ENCODE measurements around the gene ZNF521.

ZNF521 gene

DNA sequence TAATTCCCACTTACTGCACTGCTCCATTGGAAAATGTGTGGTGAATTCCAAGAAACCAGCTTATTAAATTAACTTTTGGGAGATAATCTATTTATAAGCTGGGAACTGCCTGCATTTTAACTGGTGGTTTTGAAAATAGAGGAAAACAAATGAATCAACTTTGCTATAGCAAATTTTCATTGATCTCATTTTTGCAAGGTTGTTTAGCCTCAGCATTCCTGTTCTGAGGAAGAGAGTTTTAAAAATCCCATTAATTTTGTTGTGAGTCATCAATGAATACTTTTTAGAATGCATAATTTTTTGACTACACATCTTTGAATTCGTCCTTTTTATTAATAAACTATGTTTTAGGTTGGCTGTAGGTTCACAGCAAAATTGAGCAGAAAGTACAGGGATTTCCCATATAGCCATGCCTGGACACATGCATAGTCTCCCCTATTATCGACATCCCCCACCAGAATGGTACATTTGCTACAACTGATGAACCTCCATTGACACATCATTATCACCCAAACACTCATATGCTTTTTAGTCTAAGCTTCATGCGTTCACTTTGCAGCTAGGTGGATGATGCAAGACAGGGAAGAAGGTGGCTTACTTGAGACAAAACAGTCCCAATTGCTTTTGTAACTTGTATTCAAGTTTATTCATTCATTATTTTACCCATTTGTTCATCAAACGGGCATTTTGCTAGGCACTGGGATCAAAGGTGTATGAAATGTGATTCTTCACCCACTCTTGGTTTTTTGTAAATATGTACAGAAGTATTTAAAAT lies 106.9 kb downstream of the ZNF521 start:
- DNase-seq: no peak

DNA sequence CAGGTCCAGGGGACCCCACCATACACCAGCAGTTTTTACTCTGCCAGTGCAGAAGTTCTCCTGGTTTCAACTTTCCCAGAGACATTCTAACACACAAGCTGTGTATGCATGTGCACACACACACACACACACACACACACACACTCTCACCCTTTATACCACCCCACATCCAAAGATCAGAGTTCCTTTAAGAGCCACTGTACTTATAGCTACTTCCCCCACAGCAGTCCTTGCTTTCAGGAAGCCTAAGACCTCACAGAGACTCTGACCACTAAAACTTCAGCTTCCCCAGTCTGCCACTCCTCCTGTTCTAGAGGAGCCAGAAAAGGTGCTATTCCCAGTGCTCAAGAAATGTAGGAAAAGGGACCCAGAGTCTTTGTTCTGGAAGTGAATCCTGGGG lies 107.8 kb downstream of the ZNF521 start:
- no peak for DNase-seq

DNA sequence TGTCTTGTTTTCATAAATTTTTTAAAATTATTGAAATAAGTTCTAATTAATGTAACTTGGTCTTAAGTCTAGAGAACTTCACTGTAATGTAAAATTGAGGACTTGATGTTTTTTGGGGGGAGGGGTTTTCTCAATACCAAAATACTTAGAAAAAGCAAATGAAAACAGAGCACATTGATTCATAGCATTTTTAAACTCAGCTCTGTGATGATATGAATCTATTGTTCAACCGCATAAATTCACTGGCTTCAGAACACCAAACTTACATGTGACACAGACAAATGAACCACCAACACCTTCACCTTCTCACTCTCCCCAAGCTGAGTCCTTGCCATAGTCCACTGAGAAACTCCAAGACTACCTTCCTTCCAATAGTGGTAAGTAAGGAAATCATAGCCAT lies 108.2 kb downstream of the ZNF521 start:
- no peak for DNase-seq

DNA sequence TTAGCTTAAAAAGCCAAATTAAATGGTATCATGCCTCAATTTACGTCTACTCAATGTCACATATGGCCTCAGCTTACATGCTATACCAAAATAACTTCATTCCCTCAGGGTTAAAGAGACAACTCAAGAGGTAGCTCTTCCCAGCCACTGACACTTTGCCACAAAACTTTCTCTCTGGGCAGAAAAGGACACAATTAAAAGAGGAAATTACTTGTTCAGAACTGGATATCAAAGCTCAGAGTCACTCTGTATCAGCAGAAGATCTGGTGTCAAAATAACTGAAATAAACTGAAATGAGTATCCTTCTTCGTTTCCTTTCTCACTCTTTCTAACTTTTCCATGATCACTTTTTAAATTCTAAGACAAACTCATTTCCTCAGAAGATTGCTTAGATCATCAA lies 108.7 kb downstream of the ZNF521 start:
- DNase-seq: no peak

DNA sequence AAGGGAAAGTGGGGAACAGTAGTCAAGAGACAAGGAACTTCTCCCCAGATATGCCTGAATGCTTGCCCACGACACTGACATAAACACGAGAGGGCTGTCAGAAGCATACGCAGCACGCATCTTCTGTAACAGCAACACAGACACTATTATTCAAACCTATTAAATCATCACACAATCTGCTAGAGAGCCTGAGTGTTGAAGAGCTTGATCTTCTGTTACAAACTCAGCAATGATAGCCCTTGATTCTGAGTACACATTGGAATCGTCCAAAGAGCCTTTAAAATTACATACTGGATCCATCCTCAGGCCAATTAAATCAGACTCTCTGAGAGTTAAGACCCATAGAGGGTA lies 111.6 kb downstream of the ZNF521 start:
- no peak for DNase-seq

DNA sequence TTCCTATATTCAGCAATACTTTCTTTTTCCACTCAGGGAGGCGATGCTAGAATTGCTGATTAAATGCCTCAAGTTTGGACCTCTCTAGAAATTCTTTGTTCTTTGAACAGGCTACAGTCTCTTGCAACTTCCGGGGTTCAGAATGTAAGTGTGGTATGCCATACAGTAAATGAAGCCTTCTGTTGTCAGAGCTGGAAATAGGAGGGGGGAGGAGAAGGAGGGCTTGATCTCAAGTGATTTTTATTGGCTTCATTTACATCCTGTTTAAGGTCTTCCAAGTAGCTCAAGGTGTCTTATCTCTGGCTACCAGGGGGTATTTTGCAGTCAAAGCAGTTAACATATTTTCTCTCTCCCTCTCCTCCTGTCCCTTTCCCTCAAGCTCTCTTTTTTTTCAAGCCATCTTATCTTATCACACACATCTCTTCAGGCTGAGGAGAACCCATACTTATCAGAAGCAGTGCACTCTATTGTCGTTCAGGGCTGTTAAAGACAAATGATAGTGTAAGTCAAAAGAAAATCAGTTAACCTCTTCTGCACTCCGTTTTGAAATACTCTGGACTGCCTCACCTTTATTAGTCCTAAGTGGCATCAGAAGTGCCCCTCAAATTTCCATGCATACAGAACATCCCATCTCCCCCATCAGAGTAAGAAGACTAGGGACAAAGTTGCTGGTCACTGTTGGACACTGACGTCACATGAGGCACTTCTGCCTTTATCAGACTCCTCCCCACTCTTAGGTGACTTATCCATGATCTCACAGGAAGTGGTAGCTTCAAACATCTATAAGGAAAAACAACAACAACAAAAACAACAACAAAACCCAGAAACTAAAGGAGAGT lies 112.2 kb downstream of the ZNF521 start:
- DNase-seq: no peak

DNA sequence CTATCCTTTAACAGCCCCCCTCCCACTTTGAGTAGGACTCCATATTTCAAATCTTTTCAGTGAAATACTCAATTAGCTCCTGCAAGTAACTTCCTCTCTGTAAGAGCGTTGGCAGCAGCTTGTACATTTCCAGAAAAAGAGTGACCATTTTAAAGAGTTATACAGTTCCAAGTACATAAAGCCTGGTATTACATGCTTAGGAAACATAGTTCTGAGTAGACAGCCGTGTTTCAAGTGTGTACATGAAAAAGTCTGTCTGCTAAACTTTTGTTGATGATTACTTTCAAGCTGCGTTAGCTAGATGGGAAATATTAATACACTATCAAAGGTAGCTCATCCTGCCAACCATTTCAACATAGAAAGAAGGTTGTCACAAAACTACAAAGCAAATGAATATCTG lies 112.8 kb downstream of the ZNF521 start:
- DNase-seq: no peak

DNA sequence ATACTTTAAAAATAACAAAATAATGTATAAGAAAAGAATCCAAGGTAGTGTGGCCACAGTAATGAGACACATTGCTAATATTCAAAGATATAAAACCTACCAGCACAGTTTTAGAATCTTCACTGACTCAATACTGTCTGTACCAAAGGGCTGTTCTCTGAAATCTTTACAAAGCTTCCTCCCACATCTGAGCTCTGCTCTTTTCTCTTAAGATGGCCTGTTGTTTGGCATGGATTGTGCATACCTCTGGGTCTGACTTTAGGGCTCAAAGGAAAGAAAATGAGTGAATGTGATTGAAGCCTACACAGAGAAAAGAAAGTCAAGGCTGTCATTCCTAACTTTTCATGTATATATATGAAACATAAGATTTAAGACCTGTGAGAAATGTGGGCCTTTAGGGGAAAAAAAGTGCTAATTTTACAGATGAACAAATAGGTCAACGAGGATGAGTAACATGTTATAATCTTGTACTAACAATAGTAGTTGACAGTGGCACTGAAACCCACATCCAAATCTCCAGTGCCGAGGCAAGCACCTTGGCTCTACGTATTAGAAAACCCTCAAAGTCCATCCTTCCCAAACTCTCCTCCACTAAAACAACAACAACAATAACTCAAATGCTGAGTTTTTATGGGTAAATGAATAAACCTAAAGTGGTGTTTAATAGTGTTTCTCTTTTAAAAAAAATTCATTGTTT lies 114.2 kb downstream of the ZNF521 start:
- DNase-seq: no peak

DNA sequence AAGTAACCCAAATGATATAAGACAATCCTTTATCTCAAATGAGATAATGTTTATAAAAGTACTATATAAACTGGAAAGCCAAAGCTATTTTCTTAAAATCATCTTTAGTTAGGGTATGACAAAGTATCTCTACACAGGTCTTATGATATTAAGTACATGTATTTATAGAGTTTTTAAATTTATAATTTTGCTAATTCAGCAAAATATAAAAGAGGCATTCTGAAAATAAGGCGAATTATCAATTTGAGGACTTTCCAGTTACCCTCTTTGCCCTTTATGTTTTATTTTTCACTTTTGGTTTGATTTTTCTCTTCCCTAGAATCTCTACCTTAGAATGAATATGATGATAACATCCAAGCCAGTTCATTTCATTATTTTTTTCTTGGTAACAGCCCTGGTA lies 115.2 kb downstream of the ZNF521 start:
- DNase-seq: no peak

DNA sequence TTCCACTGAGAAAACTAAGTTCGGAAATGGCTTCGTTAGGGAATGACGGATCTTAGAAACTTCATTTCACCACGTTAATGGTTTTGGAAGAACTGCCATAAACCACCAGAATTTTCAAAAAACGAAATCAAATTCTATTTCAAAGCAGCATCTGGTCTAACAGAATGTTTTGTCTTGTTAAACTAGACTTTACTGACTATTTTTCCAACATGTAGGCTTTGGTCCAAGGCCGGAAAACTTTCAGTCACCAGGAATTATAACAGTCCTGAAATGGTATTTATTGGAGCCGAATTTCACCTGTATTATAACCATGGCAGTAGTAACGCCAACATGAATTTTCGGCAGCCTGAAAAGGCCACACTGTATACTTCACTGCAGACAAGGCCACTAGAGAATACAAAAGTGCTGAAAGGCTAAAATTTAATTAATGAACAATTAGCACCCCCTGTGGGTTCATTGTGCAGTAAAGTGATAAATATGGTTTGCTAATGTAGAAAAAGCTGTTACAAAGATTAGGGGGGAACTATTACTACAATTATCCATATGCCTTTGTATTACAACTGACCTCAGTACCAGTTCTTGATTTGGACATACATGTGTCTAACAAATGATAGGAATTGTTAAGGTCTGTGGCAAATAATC lies 116.4 kb downstream of the ZNF521 start:
- DNase-seq: no peak

DNA sequence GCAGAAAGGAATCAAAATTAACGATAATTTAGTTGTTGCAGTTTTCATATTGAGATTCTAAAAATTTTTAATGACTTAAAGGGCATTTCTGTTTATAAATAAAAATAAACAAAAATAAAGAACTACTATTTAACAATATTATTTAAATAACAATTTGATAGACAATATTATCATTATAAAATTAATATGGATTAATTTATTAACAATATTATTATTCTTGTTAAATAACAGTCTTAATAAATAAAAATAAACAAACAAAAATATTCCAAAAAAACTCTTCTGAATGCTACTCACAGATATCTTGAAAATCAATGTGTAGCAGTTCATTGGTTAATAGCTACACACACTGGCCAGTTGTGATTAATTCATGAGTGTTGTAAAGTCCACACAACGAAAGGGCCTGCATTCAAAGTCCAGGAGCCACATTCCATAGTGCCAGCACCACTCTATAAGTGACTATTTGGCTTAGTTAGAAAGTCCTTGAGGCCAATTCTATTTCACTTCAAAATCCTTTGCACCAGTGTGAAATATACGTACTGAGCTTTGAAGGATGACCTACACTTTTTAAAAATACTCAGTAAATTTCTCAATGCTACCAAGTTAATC lies 117.1 kb downstream of the ZNF521 start:
- DNase-seq: no peak

DNA sequence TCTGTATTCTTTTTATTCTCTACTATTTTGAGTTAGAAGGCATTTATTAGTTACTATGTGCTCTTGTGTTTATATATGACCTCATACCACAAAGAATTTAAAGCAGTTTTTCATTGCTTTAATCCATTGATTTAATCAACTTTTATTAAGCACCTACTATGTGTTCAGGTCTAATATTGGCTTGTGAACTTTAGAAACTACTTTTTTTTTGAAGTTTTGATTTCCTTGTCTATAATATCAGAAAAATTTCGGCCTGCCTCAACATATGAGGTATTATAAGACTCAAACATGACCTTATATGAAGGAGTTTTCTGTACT lies 117.7 kb downstream of the ZNF521 start:
- no peak for DNase-seq

DNA sequence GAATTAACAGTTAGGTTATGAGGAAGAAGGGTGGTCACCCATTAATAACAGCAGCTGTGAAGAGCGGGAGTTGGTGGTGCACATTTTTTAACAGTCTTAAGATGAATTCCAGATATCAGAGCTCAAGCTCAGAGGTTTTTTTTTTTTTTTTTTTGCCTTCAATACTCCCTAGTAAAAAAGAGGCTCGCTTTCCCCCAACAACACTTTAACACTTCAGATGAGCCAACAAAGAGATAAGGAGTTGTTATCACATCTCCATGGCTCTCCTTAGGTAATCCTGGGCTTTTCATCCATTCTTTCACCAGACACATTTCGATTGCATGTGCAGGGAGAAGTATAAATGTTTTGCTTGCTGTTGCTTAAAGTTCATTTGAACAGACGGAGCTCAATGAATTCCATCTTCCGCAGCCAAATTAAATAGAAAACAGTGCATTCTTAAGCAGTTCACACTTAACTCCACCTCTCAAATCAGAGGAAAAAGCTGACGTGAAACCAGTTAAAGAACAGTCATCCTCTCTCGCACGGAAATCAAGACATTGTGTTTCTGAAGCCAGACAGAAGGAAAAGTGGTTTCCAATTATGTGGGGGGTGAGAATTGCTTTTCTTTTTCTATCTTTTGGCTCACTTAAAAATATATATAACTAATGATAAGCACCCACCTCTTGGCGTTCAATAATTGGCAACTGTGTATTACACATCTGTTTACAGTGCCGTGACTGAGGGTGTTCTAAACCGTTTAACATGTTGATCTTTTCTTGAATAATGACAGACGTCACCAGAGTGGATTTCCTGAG lies 118.2 kb downstream of the ZNF521 start:
- DNase-seq: no peak

DNA sequence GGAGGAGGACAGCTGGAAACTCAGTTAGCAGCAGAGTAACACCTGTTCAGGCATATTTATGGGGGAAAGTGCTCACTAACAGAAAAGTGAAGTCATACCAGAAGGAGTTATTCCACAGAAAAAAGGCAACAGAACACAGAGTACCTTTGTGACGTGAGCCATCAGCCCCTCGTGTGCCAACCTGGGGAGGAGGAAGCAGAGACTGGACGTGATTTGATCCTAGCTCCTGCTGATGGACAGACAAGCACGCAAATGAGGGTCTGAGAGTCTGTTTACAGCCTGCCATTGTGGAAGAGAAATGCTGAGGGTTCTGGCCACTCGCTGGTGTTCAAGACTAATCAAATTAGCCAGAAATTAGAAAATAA lies 120.7 kb downstream of the ZNF521 start:
- no peak for DNase-seq

DNA sequence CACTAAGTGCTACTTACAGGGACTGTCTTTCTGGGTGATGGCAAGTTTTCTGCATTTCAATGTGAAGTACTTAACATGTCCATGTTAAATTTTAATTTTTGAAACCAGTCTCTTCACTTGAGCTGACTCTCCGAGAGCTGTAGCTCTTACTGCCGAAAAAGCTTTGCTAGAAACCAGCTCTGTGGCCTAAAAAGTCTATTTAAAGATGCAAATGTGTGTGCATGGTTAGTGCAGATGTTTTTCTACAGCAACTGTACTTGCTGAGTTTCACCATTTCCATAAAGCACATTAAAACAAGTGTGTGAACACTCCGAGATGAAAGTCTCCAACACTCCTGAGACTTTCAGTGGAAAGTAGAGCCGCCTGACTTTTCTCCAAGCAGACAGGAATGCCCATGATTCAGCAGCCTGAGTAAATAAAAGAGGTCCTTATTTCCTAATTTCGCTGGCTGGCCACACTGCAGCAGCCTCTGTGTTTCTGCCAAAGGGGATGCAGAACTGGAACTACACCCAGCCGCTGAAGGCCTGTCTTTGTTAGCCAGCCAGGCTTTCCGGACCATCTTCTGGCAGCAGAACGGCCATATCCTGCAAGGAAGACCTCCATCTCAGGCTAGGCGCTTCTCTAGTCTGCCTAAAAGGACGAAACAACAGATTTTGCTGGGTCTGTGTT lies 121.2 kb downstream of the ZNF521 start:
- DNase-seq: no peak

DNA sequence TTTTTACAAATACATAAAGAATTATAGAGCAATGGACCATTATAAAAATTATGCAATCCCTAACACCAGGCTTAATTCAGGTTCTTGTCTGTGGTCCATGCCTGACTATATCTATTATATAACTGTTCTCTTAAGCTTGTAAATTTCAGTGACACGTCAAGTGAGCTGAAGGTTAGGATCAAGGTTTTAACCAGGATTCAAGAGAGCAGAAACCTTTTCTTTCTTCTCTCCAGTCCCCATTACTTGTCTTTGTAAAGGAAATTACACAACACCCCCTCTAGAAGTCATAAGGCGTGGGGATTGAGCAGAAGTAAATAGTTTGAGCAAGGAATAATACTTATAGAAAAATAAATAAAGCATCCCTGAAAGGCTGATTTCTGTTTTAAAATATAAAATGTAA lies 122.0 kb downstream of the ZNF521 start:
- no peak for DNase-seq

DNA sequence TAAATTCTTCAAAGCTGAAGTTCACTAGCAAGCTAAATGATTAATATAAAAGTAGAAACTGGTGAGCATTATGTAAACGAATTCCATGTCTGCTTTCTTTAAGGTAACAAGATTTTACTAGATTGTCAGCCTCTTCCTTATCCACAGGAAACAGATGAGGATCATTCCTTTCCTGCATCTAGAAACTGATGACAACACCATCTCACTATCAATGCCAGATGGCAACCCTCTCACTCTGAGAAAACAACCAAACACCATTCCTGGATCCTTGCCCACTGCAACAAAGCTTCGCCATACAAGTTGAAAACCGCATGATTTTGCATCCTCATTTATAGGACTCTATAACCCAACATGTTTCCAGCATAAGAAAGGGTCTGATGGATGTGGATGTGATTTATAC lies 122.9 kb downstream of the ZNF521 start:
- DNase-seq: no peak

DNA sequence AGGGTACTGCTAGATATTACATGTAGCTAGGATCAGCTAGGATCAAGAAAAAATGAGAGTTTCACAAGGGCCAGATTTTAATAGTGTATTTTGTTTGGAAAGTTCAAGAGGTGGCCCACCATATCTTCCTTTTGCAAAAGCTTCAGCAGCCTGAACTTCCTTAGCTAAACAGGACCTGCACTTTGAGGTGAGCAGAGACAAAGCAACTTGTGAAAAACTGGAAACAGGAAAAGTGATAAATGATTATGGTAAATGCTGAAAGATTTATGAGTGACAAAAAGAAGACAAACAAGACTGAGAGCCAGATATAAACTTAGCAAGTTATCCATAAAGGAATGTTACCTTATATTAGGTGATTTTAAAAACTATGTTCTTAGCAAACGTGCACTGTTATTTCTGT lies 123.6 kb downstream of the ZNF521 start:
- DNase-seq: no peak

DNA sequence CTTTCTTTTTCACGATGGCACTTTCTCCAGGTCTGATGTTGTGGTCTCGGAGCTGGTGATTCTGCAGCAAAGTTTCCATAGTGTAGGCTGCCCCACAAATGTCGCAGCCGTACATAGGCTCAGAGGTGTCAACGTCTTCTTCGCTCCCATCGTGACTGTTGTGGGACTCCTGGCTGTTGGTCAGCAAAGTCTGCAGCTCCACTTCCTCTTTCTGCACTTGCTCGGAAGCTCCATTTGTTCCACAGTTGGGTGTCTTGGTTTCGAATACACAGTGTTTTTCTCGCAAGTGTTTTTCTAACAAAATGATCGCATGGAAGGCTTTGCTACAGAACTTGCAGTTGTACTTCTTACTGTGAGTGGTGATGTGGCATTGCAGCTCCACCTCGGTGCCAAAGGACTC lies 126.8 kb downstream of the ZNF521 start:
- DNase-seq: no peak

DNA sequence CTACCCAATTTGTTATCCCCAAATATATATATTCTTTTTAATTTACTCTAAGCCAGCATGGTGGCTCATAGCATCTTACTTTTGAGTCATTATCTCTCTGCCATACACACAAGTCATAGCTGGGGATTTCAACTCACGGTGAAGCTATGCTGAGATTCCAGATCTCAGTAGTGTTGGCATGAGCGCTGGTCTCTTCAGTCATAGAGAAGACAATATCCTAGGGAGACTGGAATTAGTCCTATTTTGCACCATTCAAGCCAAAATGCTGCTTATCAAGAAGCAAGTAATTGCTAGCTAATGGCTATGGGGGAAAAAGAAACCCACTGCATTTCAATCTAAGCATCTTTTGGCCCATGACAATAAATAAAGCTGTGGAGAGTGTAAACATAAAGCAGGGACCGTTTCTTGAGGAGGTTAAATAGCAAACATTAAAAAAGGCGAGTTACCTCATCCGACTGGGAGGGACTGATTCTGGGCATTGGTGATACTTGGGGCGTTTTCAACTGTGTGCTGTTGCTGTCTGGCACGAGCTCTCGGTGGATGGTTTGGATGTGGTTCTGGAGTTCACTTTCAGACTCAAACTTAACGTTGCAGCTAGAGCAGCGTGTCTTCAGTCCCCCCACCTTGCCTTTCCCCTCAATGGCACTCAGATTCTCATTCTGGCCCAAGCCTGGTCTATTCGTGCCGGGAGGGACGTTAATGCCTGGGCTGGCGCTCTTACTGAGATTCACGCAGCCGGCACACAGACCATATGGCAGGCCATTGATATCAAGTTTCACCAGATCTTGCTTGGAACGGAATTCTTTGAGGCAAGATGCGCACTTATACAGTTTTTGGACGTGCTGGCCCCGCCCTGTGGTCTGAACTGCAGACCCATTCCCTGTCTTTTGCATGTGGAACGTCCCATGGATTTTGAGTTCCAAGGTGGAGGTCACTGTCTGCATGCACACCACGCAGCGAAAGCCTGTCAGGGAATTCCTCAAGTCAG lies 127.8 kb downstream of the ZNF521 start:
- DNase-seq: no peak

DNA sequence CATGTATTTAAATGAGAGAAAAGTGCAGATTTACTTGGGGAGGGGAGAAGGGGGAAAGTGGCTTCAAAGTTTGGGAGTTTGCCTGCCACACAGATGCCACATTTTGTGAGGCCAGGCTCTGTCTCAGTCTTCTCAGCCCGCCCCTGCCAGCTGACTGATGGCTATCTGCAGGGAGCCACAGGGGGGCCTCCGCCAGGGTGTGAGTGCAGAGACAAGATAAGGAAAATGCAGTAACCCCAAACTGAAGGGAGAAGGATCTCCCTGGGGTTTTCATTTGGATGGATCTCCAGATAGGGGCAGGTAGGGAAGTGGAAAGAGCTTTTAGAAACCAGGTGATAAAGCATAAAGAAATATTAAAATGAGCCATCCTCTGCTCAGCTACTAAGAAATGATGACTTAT lies 128.8 kb downstream of the ZNF521 start:
- DNase-seq: no peak
